Osteocyte (in vitro differentiated cells): ENCODE results near the gene SCAMP3. TPM values are rescaled to one million over a fixed set of nuclear protein-coding genes. Genes with fewer than 3 reads are reported as not detected.

Experiments
- DNase-seq: peaks from one replicate; pipeline ENCODE4 v3.0.0; 2021; ENCODE audit warnings: mixed read lengths; ENCODE audit not compliant: unreplicated experiment; ENCODE audit errors: extremely low spot score
- H3K27ac Mint-ChIP-seq: one replicate; pipeline ENCODE4 v1.8.0; 2021; ENCODE audit warnings: mild to moderate bottlenecking, mixed read lengths; ENCODE audit not compliant: unreplicated experiment
- H3K27me3 Mint-ChIP-seq: one replicate; pipeline ENCODE4 v1.8.0; 2021; ENCODE audit warnings: mixed read lengths; ENCODE audit not compliant: unreplicated experiment
- H3K36me3 Mint-ChIP-seq: one replicate; pipeline ENCODE4 v1.8.0; 2021; ENCODE audit warnings: mixed read lengths; ENCODE audit not compliant: unreplicated experiment
- H3K4me1 Mint-ChIP-seq: one replicate; pipeline ENCODE4 v1.8.0; 2021; ENCODE audit warnings: mixed read lengths; ENCODE audit not compliant: unreplicated experiment
- H3K4me3 Mint-ChIP-seq: one replicate; pipeline ENCODE4 v1.8.0; 2021; ENCODE audit warnings: mild to moderate bottlenecking, moderate library complexity, mixed read lengths; ENCODE audit not compliant: unreplicated experiment
- H3K9me3 Mint-ChIP-seq: one replicate; pipeline ENCODE4 v1.8.0; 2021; ENCODE audit warnings: mixed read lengths; ENCODE audit not compliant: unreplicated experiment
- total RNA-seq: library from RNA; stranded (reverse); gene quantifications from 2 replicates; pipeline ENCODE4 v1.2.1, GENCODE V29; 2021
- TF ChIP-seq, protein P1 (sequence below): fragments of 200-600 bp; sonication (generic); IDR thresholded peaks from 2 replicates; pipeline ENCODE4 v1.5.0; 2021; ENCODE audit warnings: antibody characterized with exemption, mild to moderate bottlenecking, moderate library complexity

SCAMP3 gene
- total RNA-seq, 1 donor from 2014 or later = 73.7 TPM

GRCh38 chr1:155278689-155279160, 16.6 kb upstream of the SCAMP3 start:
- DNase-seq = no peak
- H3K27me3 Mint-ChIP-seq = no peaks in the 10 kb centered on the region
- peak overlapping the region; percentile 76 for H3K4me3 Mint-ChIP-seq
- H3K27ac Mint-ChIP-seq = no peak overlapping the region
- H3K9me3 Mint-ChIP-seq = no peaks in the 10 kb centered on the region
- H3K4me1 Mint-ChIP-seq = peaks cover 10% of the 10 kb centered on the region
- H3K36me3 Mint-ChIP-seq = no peaks in the 10 kb centered on the region
- TF ChIP-seq, protein P1, sequence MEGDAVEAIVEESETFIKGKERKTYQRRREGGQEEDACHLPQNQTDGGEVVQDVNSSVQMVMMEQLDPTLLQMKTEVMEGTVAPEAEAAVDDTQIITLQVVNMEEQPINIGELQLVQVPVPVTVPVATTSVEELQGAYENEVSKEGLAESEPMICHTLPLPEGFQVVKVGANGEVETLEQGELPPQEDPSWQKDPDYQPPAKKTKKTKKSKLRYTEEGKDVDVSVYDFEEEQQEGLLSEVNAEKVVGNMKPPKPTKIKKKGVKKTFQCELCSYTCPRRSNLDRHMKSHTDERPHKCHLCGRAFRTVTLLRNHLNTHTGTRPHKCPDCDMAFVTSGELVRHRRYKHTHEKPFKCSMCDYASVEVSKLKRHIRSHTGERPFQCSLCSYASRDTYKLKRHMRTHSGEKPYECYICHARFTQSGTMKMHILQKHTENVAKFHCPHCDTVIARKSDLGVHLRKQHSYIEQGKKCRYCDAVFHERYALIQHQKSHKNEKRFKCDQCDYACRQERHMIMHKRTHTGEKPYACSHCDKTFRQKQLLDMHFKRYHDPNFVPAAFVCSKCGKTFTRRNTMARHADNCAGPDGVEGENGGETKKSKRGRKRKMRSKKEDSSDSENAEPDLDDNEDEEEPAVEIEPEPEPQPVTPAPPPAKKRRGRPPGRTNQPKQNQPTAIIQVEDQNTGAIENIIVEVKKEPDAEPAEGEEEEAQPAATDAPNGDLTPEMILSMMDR = no peak

- H3K27ac Mint-ChIP-seq = no peak overlapping the region
- H3K27me3 Mint-ChIP-seq = no peaks in the 10 kb centered on the region
- peak overlapping the region; percentile 76 for H3K4me3 Mint-ChIP-seq
- no peaks in the 10 kb centered on the region for H3K36me3 Mint-ChIP-seq
- H3K4me1 Mint-ChIP-seq = peaks cover 14% of the 10 kb centered on the region
- TF ChIP-seq, protein P1 = no peak
- H3K9me3 Mint-ChIP-seq = no peaks in the 10 kb centered on the region
- no peak for DNase-seq
Observed at GRCh38 chr1:155277902-155278688, 15.9 kb upstream of the SCAMP3 start.

GRCh38 chr1:155277070-155277901, 15.1 kb upstream of the SCAMP3 start, which contains the start of gene HCN3:
TSS of gene HCN3 (plus strand) at chr1:155277463. CDS start at chr1:155277591, 128 bp downstream.
- Mint-ChIP-seq H3K4me1 (peaks cover 20% of the 10 kb centered on the region), H3K4me3 (peak within 1 kb of the TSS; percentile 76), H3K27ac (no peak within 1 kb of the TSS), H3K36me3 (no peaks in the 10 kb centered on the region), H3K9me3 (no peaks in the 10 kb centered on the region), H3K27me3 (no peaks in the 10 kb centered on the region)
- DNase-seq = peak; percentile 99
- TF ChIP-seq, protein P1 = peak; percentile 89

DNA sequence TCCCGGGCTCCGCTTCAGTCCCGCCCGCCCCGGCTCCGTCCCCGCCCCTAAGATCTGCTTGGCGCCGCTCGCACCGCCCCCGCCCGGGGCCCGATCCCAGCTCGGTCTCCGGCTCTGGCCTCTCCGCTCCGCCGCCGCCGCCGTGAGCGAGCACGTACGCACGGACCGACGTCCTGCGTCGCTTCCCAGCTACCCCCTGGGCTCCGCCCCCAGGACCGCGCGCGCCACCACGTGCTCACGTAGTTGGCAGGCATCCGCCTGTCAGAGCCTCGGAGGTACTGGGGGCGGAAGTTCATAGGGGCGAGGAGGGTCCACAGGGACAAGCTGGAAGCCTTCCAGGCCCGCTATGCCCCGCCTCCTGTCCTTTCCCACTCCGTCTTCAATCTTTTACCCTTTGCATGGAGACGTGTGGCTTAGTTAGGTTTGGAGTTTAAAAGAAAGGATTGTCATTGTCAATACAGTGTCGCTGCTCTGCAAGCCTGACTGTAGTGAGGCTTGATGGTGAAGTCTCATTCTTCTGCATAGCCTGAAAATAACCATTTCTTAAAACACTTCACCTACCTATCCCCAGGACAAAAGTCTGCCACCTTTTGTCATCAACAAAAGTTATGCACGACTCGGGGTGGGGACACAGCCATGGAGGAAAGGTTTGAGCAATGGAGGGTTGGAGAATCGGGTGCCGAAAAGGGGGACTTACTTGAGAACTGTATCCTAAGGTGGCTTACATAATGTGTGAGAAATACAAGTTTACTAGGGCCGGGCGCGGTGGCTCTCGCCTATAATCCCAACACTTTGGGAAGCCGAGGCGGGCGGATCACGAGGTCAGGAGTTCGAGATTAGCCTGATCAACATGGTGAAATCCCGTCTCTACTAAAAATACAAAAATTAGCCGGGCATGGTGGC, 11.4 kb upstream of the SCAMP3 start, which contains the start of gene CLK2:
Gene CLK2, minus strand, starts transcription at position 162 of the 903 bp plus-strand sequence. CDS start 2,527 bp downstream, outside the sequence.
- H3K4me3 Mint-ChIP-seq = peak within 1 kb of the TSS; percentile 92
- H3K4me1 Mint-ChIP-seq = peaks cover 30% of the 10 kb centered on the region
- TF ChIP-seq, protein P1 = no peak
- peaks cover 10% of the 10 kb centered on the region for H3K36me3 Mint-ChIP-seq
- H3K27me3 Mint-ChIP-seq = no peaks in the 10 kb centered on the region
- H3K9me3 Mint-ChIP-seq = no peaks in the 10 kb centered on the region
- peak; percentile 97 for DNase-seq
- peak within 1 kb of the TSS; percentile 83 for H3K27ac Mint-ChIP-seq
